DOHH2 (cell line): ENCODE results near the gene ZFYVE9.
A peak's percentile ranks its signal among the peaks of the same experiment; 100 is the strongest.

ENCODE experiments used
- H3F3A ChIP-seq: fragments of 200-600 bp; sonication (generic), shearing (Covaris generic); 2 replicates; pipeline ENCODE4 v1.6.0; 2016; ENCODE audit warnings: antibody characterized with exemption, mild to moderate bottlenecking; ENCODE audit not compliant: control insufficient read depth, insufficient read depth
- H3K27ac ChIP-seq: fragments of 200-600 bp; sonication (generic); 2 replicates; pipeline ENCODE4 v1.5.1; 2014; ENCODE audit warnings: low read depth, mild to moderate bottlenecking, low read length, moderate library complexity
- H3K27me3 ChIP-seq: fragments of 200-600 bp; sonication (generic); 2 replicates; pipeline ENCODE4 v1.6.1; 2014; ENCODE audit warnings: mild to moderate bottlenecking, low read length, mixed read lengths; ENCODE audit not compliant: control insufficient read depth
- H3K36me3 ChIP-seq: fragments of 200-600 bp; sonication (generic); 2 replicates; pipeline ENCODE4 v1.6.1; 2014; ENCODE audit warnings: mild to moderate bottlenecking, low read length, moderate library complexity, mixed read lengths; ENCODE audit not compliant: control insufficient read depth
- H3K4me1 ChIP-seq: fragments of 200-600 bp; sonication (generic); 2 replicates; pipeline ENCODE4 v1.6.1; 2014; ENCODE audit warnings: mild to moderate bottlenecking, low read length, mixed read lengths; ENCODE audit not compliant: control insufficient read depth
- H3K4me2 ChIP-seq: fragments of 200-600 bp; sonication (generic); 2 replicates; pipeline ENCODE4 v1.6.0; 2014; ENCODE audit warnings: mild to moderate bottlenecking, low read length, moderate library complexity
- H3K4me3 ChIP-seq: fragments of 200-600 bp; sonication (generic); 2 replicates; pipeline ENCODE4 v1.5.1; 2014; ENCODE audit warnings: mild to moderate bottlenecking, low read length, mixed read lengths
- H3K79me2 ChIP-seq: fragments of 200-600 bp; sonication (generic); 2 replicates; pipeline ENCODE4 v1.6.1; 2014; ENCODE audit warnings: mild to moderate bottlenecking, low read length, mixed read lengths; ENCODE audit not compliant: control insufficient read depth
- H3K9me2 ChIP-seq: fragments of 200-600 bp; sonication (generic); replicated peaks from 2 replicates; pipeline ENCODE4 v1.6.1; 2014; ENCODE audit warnings: mild to moderate bottlenecking, low read length, mixed read lengths; ENCODE audit not compliant: control insufficient read depth
- H3K9me3 ChIP-seq: fragments of 200-600 bp; sonication (generic); 2 replicates; pipeline ENCODE4 v1.6.1; 2014; ENCODE audit warnings: antibody characterized with exemption, low read length, mixed read lengths; ENCODE audit not compliant: control insufficient read depth, insufficient read depth
- H4K20me1 ChIP-seq: fragments of 200-600 bp; sonication (generic); 2 replicates; pipeline ENCODE4 v1.6.0; 2014; ENCODE audit warnings: low read depth, mild to moderate bottlenecking, antibody characterized with exemption, low read length, moderate library complexity; ENCODE audit not compliant: control insufficient read depth, insufficient read depth
- EZH2phosphoT487 ChIP-seq: fragments of 200-600 bp; sonication (generic); IDR thresholded peaks from 2 replicates; pipeline ENCODE4 v1.6.1; 2017; ENCODE audit warnings: borderline replicate concordance, mild to moderate bottlenecking, antibody characterized with exemption, low read length, moderate library complexity, mixed read lengths
- TF ChIP-seq, protein P1 (sequence below): fragments of 200-600 bp; sonication (generic); IDR thresholded peaks from one replicate; pipeline ENCODE4 v1.5.1; 2014; ENCODE audit warnings: antibody characterized with exemption, mild to moderate bottlenecking, low read depth, low read length; ENCODE audit not compliant: poor library complexity, severe bottlenecking

The ZFYVE9 gene

DNA sequence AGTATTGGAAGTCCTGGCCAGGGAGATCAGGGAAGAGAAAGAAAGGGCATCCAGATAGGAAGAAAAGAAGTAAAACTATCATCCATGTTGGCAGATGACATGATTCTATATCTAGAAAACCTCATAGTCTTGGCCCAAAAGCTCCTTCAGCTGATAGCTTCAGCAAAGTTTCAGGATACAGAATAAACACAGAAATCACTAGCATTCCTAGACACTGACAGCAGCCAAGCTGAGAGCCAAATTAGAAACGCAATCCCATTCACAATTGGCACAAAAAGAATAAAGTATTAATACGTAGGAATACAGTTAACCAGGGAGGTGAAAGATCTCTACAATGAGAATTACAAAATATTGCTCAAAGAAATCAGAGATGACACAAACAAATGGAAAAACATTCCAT lies 44.6 kb downstream of the ZFYVE9 start:
- Histone ChIP-seq H4K20me1 (no peaks in the 10 kb centered on the region), H3K4me2 (no peak overlapping the region), H3K9me2 (no peaks in the 10 kb centered on the region), H3F3A (no peaks in the 10 kb centered on the region), H3K79me2 (no peaks in the 10 kb centered on the region), H3K36me3 (no peaks in the 10 kb centered on the region), H3K27ac (no peak overlapping the region), H3K27me3 (no peaks in the 10 kb centered on the region), H3K9me3 (no peaks in the 10 kb centered on the region), H3K4me1 (no peaks in the 10 kb centered on the region), H3K4me3 (no peak overlapping the region)
- TF ChIP-seq, protein P1, sequence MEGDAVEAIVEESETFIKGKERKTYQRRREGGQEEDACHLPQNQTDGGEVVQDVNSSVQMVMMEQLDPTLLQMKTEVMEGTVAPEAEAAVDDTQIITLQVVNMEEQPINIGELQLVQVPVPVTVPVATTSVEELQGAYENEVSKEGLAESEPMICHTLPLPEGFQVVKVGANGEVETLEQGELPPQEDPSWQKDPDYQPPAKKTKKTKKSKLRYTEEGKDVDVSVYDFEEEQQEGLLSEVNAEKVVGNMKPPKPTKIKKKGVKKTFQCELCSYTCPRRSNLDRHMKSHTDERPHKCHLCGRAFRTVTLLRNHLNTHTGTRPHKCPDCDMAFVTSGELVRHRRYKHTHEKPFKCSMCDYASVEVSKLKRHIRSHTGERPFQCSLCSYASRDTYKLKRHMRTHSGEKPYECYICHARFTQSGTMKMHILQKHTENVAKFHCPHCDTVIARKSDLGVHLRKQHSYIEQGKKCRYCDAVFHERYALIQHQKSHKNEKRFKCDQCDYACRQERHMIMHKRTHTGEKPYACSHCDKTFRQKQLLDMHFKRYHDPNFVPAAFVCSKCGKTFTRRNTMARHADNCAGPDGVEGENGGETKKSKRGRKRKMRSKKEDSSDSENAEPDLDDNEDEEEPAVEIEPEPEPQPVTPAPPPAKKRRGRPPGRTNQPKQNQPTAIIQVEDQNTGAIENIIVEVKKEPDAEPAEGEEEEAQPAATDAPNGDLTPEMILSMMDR: no peak
- no peak for TF ChIP-seq EZH2phosphoT487

DNA sequence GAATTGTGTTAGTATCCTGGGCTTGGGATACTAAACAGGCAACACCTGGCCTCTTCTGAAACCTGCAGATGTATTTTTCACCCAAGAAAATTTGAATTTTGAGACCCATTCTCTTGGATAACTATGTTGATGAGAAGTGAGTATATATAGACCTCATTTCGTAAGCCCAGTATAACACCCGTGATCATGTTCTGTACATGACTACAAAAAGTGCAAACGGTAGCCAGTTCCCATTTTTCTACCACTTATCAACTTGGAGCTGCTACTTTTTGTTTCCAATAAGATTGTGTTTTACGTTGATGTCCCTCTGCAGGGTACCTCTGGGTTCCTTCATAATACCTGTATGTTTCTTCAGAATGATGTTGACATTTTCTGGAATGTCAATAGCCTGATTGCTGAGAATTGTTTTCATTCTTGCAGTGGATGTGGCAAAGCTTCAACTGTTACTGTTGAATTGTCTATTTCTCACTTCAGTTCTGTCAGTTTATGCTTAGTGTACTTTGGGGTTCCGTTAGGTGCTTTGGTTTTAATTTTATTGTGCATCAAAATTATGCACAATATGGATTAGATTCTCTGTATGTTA lies 48.1 kb downstream of the ZFYVE9 start:
- Histone ChIP-seq H3K36me3 (no peaks in the 10 kb centered on the region), H4K20me1 (0 out of 2 replicates have a peak, but pooled peaks cover 3% of the 10 kb centered on the region), H3K27me3 (no peaks in the 10 kb centered on the region), H3K4me2 (no peak overlapping the region), H3K4me3 (no peak overlapping the region), H3K27ac (no peak overlapping the region), H3K4me1 (no peaks in the 10 kb centered on the region), H3F3A (no peaks in the 10 kb centered on the region), H3K79me2 (no peaks in the 10 kb centered on the region), H3K9me3 (no peaks in the 10 kb centered on the region), H3K9me2 (no peaks in the 10 kb centered on the region)
- TF ChIP-seq EZH2phosphoT487: no peak
- TF ChIP-seq, protein P1: no peak

DNA sequence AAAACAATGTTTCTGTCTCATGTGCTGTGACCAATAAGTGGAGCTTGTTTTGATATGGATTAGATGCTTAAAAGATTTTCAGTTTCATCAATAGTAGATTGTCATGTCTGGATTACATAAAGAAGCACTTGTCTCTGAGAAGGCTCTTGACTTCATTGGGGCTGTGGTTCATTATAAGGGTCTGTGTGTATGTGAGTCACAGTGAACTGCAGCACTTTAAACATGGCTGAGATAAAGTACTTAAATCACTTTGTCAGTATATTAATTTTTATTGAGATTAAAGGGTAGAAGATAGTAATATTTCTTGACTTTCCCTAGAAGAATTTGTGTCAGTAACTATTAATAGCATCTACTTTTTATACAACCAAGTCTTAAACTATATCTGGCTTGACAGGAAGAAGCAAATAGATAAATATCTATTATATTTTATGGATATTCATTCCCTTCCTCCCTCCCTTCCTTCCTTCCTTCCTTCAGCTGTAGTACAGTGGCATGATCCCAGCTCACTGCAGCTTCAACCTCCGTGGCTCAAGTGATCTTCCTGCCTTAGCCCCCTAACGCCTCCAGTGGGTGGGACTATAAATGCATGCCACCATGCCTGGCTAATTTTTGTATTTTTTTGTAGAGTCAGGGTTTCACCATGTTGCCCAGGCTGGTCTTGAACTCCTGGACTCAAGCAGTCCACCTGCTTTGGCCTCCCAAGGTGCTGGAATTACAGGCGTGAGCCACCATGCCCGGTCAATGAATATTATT lies 48.8 kb downstream of the ZFYVE9 start:
- no peaks in the 10 kb centered on the region for H3K36me3 ChIP-seq
- H3K27me3 ChIP-seq: no peaks in the 10 kb centered on the region
- H3K9me2 ChIP-seq: no peaks in the 10 kb centered on the region
- no peak overlapping the region for H3K27ac ChIP-seq
- no peaks in the 10 kb centered on the region for H3K9me3 ChIP-seq
- H3K4me1 ChIP-seq: no peaks in the 10 kb centered on the region
- no peaks in the 10 kb centered on the region for H3K79me2 ChIP-seq
- TF ChIP-seq, protein P1: peak; percentile 12
- no peak for TF ChIP-seq EZH2phosphoT487
- 0 out of 2 replicates have a peak, but pooled peaks cover 3% of the 10 kb centered on the region for H4K20me1 ChIP-seq
- H3F3A ChIP-seq: no peaks in the 10 kb centered on the region
- no peak overlapping the region for H3K4me2 ChIP-seq
- H3K4me3 ChIP-seq: no peak overlapping the region
